Heart left ventricle (tissue), 16 donors: ENCODE data around the gene STUM. TPM values are rescaled to one million over a fixed set of nuclear protein-coding genes. Genes with fewer than 3 reads are reported as not detected.

ENCODE experiments used
- ATAC-seq, 4 donors: fragments of 200-7000 bp; cut with Tn5 transposase; one replicate each; pipeline ENCODE4 v1.9.1; 2020 to 2022; ENCODE audit warnings: moderate library complexity in 4 of 4, mild to moderate bottlenecking in 3 of 4, moderate number of reproducible peaks in 1 of 4
- DNase-seq, 5 donors: peaks; one replicate each; pipeline ENCODE4 v3.0.0-alpha.2; 2020
- H3K27ac ChIP-seq, 12 donors: fragments of 200-600 bp; sonication (generic) in 4 of 12; one replicate each; pipeline versions ENCODE4 v1.5.0 to v1.8.0; 2016 to 2022; ENCODE audit warnings: mild to moderate bottlenecking in 2 of 12
- H3K27me3 ChIP-seq, 9 donors: fragments of 200-600 bp; sonication (generic) in 2 of 9; one replicate each; pipeline versions ENCODE4 v1.5.1 to v1.8.0; 2016 to 2022; ENCODE audit warnings: mild to moderate bottlenecking in 3 of 9
- H3K36me3 ChIP-seq, 9 donors: fragments of 200-600 bp; sonication (generic) in 2 of 9; one replicate each; pipeline versions ENCODE4 v1.5.0 to v1.8.0; 2018 to 2022; ENCODE audit warnings: mild to moderate bottlenecking in 2 of 9
- H3K4me1 ChIP-seq, 12 donors: fragments of 200-600 bp; sonication (generic) in 4 of 12; one replicate each; pipeline versions ENCODE4 v1.5.0 to v1.8.0; 2016 to 2022; ENCODE audit warnings: mild to moderate bottlenecking in 3 of 12
- H3K4me3 ChIP-seq, 12 donors: fragments of 200-600 bp; sonication (generic) in 4 of 12; one replicate each; pipeline versions ENCODE4 v1.5.0 to v1.8.0; 2017 to 2022; ENCODE audit warnings: mild to moderate bottlenecking in 9 of 12, moderate library complexity in 4 of 12
- H3K9me3 ChIP-seq, 12 donors: fragments of 200-600 bp; sonication (generic) in 4 of 12; one replicate each; pipeline versions ENCODE4 v1.5.0 to v1.8.0; 2016 to 2022; ENCODE audit warnings: mild to moderate bottlenecking in 1 of 12
- CTCF ChIP-seq, 12 donors: fragments of 200-600 bp; sonication (generic) in 4 of 12; IDR thresholded peaks; one replicate each; pipeline versions ENCODE4 v1.5.0 to v1.8.0; 2018 to 2022; ENCODE audit warnings: antibody characterized with exemption in 12 of 12, mild to moderate bottlenecking in 5 of 12
- POLR2A ChIP-seq, 2 donors: fragments of 450-650 bp; IDR thresholded peaks; one replicate each; pipeline ENCODE4 v1.6.1; 2017; ENCODE audit warnings: antibody characterized with exemption in 2 of 2, mild to moderate bottlenecking in 2 of 2, moderate library complexity in 2 of 2
- WGBS, 4 donors: extraction: QIAGEN DNeasy Blood & Tissue Kit in 2 of 4; methylation state at CpG; one replicate each; pipeline versions ENCODE4 v1.1.5 to v1.1.7; 2013 to 2018; 5-methylcytosine and 5-hydroxymethylcytosine counted together
- intact Hi-C, 10 donors: fragments of 100-400 bp; cut with DNase I; formaldehyde crosslinking; loops; one replicate each; pipeline versions ENCODE4 v1.11.1 to v1.14.2; 2022
- polyA plus RNA-seq, 2 donors: library from polyadenylated mRNA; stranded (reverse); fragments of 200-250 nt; gene quantifications; one replicate each; pipeline ENCODE4 v1.2.3, GENCODE V29; 2013
- total RNA-seq, 9 donors: library from RNA; depleted of rRNA in 2 of 9; stranded (reverse); fragments of >200 nt in 2 of 9; fragmentation: NEBNext Ultra II Directional in 3 of 9; extraction: Animal tissue kit (Norgen Biotek cat#: 25700) in 3 of 9; gene quantifications; one replicate each; pipeline versions ENCODE4 v1.1.0 to v1.2.4, GENCODE V29; 2016 to 2023
- donor health status: ischemic (EF 13 %, LVEDD 7.1; RV severe dilation, severe dysfunction).
- donor health status: healthy with polysubstance abuse.
- donor health status: DM: no; HTN: yes; CAD: no.
- donor health status: DM: no; HTN: no; CAD: no.
- donor health status: ischemic (EF 25% LVEDD 6.9; RV normal size, moderate dysfunction).
- donor health status: ischemic (EF 25% LVEDD 5.7; RV mildly dilated, moderate dysfunction).
- donor health status: healthy.
- donor health status: DM: yes; HTN: yes; CAD: no.
- donor health status: ischemic (EF 35%, LVEDD 5.7; RV mildly dilated, moderate dysfunction).
- donor health status: nonischemic (EF 11% LVEDD 7.7; RV severe dilation, severe dysfunction).
- donor health status: DM: yes; HTN: yes; CAD: no.
- donor health status: PGD.
- donor health status: ischemic (EF 29% LVEDD 5.4; RV normal size, mild dysfunction).
- donor health status: nonischemic (EF 23%, LVEDD 6.1; RV moderate dilation, normal function).

The STUM gene
- total and polyA plus RNA-seq, 11 donors = 0.39 to 1.7 (median 0.97) TPM

GRCh38 chr1:226599636-226600238 lies 51.2 kb downstream of the STUM start:
- no peak for DNase-seq
- intact Hi-C loops = loop anchor here in 7 of 10 donors (5.0 to 10.0 kb wide), 3 partner anchors 47 to 175 kb away; no protein-coding TSS in a partner anchor

GRCh38 chr1:226600254-226600653 lies 51.7 kb downstream of the STUM start:
- no peaks in the 10 kb centered on the region for H3K36me3 ChIP-seq

More at GRCh38 chr1:226599636-226600238, 51.2 kb downstream of the STUM start:
- peaks cover 0 to 8% (median 0%) of the 10 kb centered on the region in 12 donors for H3K9me3 ChIP-seq
- H3K36me3 ChIP-seq = no peaks in the 10 kb centered on the region
- H3K27ac ChIP-seq = no peak overlapping the region
- no peak overlapping the region for H3K4me3 ChIP-seq
- H3K4me1 ChIP-seq = peaks cover 0 to 30% (median 24%) of the 10 kb centered on the region in 12 donors
- H3K27me3 ChIP-seq = no peaks in the 10 kb centered on the region
- no peak for ATAC-seq
- TF ChIP-seq CTCF (IDR thresholded peaks at IDR 0.05) = no peak
- no peak for TF ChIP-seq POLR2A (IDR thresholded peaks at IDR 0.05)

GRCh38 chr1:226601456-226601855 lies 52.9 kb downstream of the STUM start:
- Histone ChIP-seq H3K27me3 (no peaks in the 10 kb centered on the region), H3K4me1 (peaks cover 0 to 43% (median 27%) of the 10 kb centered on the region in 12 donors), H3K9me3 (no peaks in the 10 kb centered on the region), H3K27ac (peak overlapping the region in 1 of 12 donors; percentile 77), H3K4me3 (no peak overlapping the region), H3K36me3 (no peaks in the 10 kb centered on the region)
- TF ChIP-seq POLR2A (IDR thresholded peaks at IDR 0.05) (no peak), CTCF (IDR thresholded peaks at IDR 0.05) (no peak)
- 88 to 97% (median 97%) methylated on average over 9 of the region's 9 CpGs for WGBS, 4 donors
- intact Hi-C loops = loop anchor here in 6 of 10 donors (5.0 to 10.0 kb wide), 2 partner anchors 174 to 177 kb away; no protein-coding TSS in a partner anchor
- ATAC-seq (no peak), DNase-seq (no peak)

More at GRCh38 chr1:226600254-226600653, 51.7 kb downstream of the STUM start:
- ATAC-seq (no peak), DNase-seq (no peak)
- TF ChIP-seq POLR2A (IDR thresholded peaks at IDR 0.05) (no peak), CTCF (IDR thresholded peaks at IDR 0.05) (no peak)
- H3K27ac ChIP-seq = no peak overlapping the region
- H3K9me3 ChIP-seq = peaks cover 0 to 7% (median 0%) of the 10 kb centered on the region in 12 donors
- H3K27me3 ChIP-seq = no peaks in the 10 kb centered on the region
- 86 to 94% (median 92%) methylated on average over 4 of the region's 4 CpGs for WGBS, 4 donors
- H3K4me1 ChIP-seq = peaks cover 0 to 35% (median 25%) of the 10 kb centered on the region in 12 donors
- intact Hi-C loops = loop anchor here in 6 of 10 donors (5.0 to 10.0 kb wide), 2 partner anchors 173 to 175 kb away; no protein-coding TSS in a partner anchor
- H3K4me3 ChIP-seq = no peak overlapping the region

GRCh38 chr1:226602186-226603021 lies 53.8 kb downstream of the STUM start:
- TF ChIP-seq CTCF (IDR thresholded peaks at IDR 0.05) (no peak), POLR2A (IDR thresholded peaks at IDR 0.05) (no peak)
- Histone ChIP-seq H3K27ac (peak overlapping the region in 11 of 12 donors; percentile 46 to 83 (median 70)), H3K9me3 (no peaks in the 10 kb centered on the region), H3K4me1 (peaks cover 0 to 46% (median 27%) of the 10 kb centered on the region in 12 donors), H3K27me3 (no peaks in the 10 kb centered on the region), H3K36me3 (no peaks in the 10 kb centered on the region), H3K4me3 (peak overlapping the region in 4 of 12 donors; percentile 3 to 46 (median 33))
- WGBS, 4 donors = 66 to 72% (median 69%) methylated on average over 17 to 24 of the region's 24 CpGs
- ATAC-seq (peak; percentile 42 to 86 (median 77)), DNase-seq (peak; percentile 50 to 80 (median 73))
- intact Hi-C loops = loop anchor here in 7 of 10 donors (2.0 to 10.0 kb wide), 3 partner anchors 54 to 178 kb away; partner anchors contain the start of gene STUM (in 1 of the 7)
